HEK293T (cell line): ENCODE data around the gene COL12A1.

Experiments used
- BHLHE40 ChIP-seq: fragments of 450-650 bp; IDR thresholded peaks from 2 replicates; pipeline ENCODE4 v1.6.1; 2016; ENCODE audit warnings: mild to moderate bottlenecking, moderate library complexity, borderline replicate concordance
- PKNOX1 ChIP-seq: fragments of 450-650 bp; IDR thresholded peaks from 2 replicates; pipeline ENCODE4 v1.6.1; 2016
- SUZ12 ChIP-seq: fragments of 450-650 bp; IDR thresholded peaks from 2 replicates; pipeline ENCODE4 v1.6.1; 2016; ENCODE audit warnings: mild to moderate bottlenecking

- no peak for TF ChIP-seq BHLHE40
- no peak for TF ChIP-seq SUZ12
- no peak for TF ChIP-seq PKNOX1
Observed at GRCh38 chr6:75188221-75188925, 17.5 kb downstream of the COL12A1 start.
